WTC11 (cell line): ENCODE data around the gene TRPM2. TPM values are rescaled to one million over a fixed set of nuclear protein-coding genes. Genes with fewer than 3 reads are reported as not detected.

ENCODE experiments used
- ATAC-seq: fragments of 200-7000 bp; cut with Tn5 transposase; 2 replicates; pipeline ENCODE4 v1.10.0; 2021; ENCODE audit warnings: mild to moderate bottlenecking, moderate library complexity
- CTCF ChIA-PET: fragments of 300-600 bp; sonication (Branson Sonifier 250); formaldehyde crosslinking; loops from one replicate; lab custom pipeline; 2021; ENCODE audit warnings: antibody characterized with exemption; lab: Charles Lee
- POLR2A ChIA-PET: fragments of 350-600 bp; sonication (Branson Sonifier 250); formaldehyde crosslinking; loops from one replicate; lab custom pipeline; 2021; ENCODE audit warnings: antibody characterized with exemption; lab: Charles Lee
- DNase-seq: peaks from one replicate; pipeline ENCODE4 v3.0.0; 2021; ENCODE audit warnings: low spot score
- H3K27ac Mint-ChIP-seq: 2 replicates; pipeline ENCODE4 v1.8.0; 2021; ENCODE audit warnings: mixed read lengths
- H3K27me3 Mint-ChIP-seq: 2 replicates; pipeline ENCODE4 v1.8.0; 2021; ENCODE audit warnings: low read depth, mild to moderate bottlenecking, moderate library complexity, mixed read lengths
- H3K36me3 Mint-ChIP-seq: 2 replicates; pipeline ENCODE4 v1.8.0; 2021; ENCODE audit warnings: mixed read lengths
- H3K4me1 Mint-ChIP-seq: 2 replicates; pipeline ENCODE4 v1.8.0; 2022; ENCODE audit warnings: mixed read lengths
- H3K4me3 Mint-ChIP-seq: 2 replicates; pipeline ENCODE4 v1.8.0; 2021; ENCODE audit warnings: mild to moderate bottlenecking, moderate library complexity, mixed read lengths
- H3K9me3 Mint-ChIP-seq: 2 replicates; pipeline ENCODE4 v1.8.0; 2021; ENCODE audit warnings: mixed read lengths
- HMGXB4 ChIP-seq: sonication (generic); formaldehyde crosslinking; IDR thresholded peaks from 2 replicates; pipeline ENCODE4 v1.8.1; 2023; ENCODE audit warnings: mild to moderate bottlenecking, moderate library complexity, missing genetic modification reagents
- NR1H2 ChIP-seq: sonication (generic); formaldehyde crosslinking; IDR thresholded peaks from 2 replicates; pipeline ENCODE4 v1.9.0; 2021; ENCODE audit warnings: mild to moderate bottlenecking, moderate library complexity, missing genetic modification reagents
- USF2 ChIP-seq: sonication (generic); formaldehyde crosslinking; IDR thresholded peaks from 2 replicates; pipeline ENCODE4 v1.8.1; 2023; ENCODE audit warnings: mild to moderate bottlenecking, missing genetic modification reagents, moderate library complexity
- ZNF121 ChIP-seq: sonication (generic); formaldehyde crosslinking; IDR thresholded peaks from 2 replicates; pipeline ENCODE4 v1.8.0; 2023; ENCODE audit warnings: missing genetic modification reagents
- ZNF532 ChIP-seq: fragments of 250-450 bp; sonication (Bioruptor Pico); IDR thresholded peaks from 2 replicates; pipeline ENCODE4 v1.9.0; 2021; ENCODE audit warnings: mild to moderate bottlenecking, borderline replicate concordance
- total RNA-seq: library from RNA; stranded (reverse); gene quantifications from 3 replicates; pipeline ENCODE4 v1.2.3, GENCODE V29; 2021
- TF ChIP-seq, protein P1 (sequence below): sonication (generic); formaldehyde crosslinking; IDR thresholded peaks from 2 replicates; pipeline ENCODE4 v1.8.1; 2022; ENCODE audit warnings: mild to moderate bottlenecking, missing genetic modification reagents, moderate library complexity, borderline replicate concordance
- TF ChIP-seq, protein P2 (sequence below): sonication (generic); formaldehyde crosslinking; IDR thresholded peaks from 2 replicates; pipeline ENCODE4 v1.8.0; 2023; ENCODE audit warnings: mild to moderate bottlenecking, missing genetic modification reagents
- TF ChIP-seq, protein P3 (sequence below): sonication (generic); formaldehyde crosslinking; IDR thresholded peaks from 2 replicates; pipeline ENCODE4 v1.8.1; 2022; ENCODE audit warnings: low read depth, mild to moderate bottlenecking, moderate library complexity, missing genetic modification reagents, borderline replicate concordance

TRPM2 gene
- total RNA-seq, 1 experiment from 2014 or later: 0.92 TPM

- TF ChIP-seq, protein P1, sequence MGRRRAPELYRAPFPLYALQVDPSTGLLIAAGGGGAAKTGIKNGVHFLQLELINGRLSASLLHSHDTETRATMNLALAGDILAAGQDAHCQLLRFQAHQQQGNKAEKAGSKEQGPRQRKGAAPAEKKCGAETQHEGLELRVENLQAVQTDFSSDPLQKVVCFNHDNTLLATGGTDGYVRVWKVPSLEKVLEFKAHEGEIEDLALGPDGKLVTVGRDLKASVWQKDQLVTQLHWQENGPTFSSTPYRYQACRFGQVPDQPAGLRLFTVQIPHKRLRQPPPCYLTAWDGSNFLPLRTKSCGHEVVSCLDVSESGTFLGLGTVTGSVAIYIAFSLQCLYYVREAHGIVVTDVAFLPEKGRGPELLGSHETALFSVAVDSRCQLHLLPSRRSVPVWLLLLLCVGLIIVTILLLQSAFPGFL (CRISPR knock-in tag): no peak
- TF ChIP-seq NR1H2 (CRISPR knock-in tag) (no peak), ZNF121 (no peak)
- TF ChIP-seq, protein P2, sequence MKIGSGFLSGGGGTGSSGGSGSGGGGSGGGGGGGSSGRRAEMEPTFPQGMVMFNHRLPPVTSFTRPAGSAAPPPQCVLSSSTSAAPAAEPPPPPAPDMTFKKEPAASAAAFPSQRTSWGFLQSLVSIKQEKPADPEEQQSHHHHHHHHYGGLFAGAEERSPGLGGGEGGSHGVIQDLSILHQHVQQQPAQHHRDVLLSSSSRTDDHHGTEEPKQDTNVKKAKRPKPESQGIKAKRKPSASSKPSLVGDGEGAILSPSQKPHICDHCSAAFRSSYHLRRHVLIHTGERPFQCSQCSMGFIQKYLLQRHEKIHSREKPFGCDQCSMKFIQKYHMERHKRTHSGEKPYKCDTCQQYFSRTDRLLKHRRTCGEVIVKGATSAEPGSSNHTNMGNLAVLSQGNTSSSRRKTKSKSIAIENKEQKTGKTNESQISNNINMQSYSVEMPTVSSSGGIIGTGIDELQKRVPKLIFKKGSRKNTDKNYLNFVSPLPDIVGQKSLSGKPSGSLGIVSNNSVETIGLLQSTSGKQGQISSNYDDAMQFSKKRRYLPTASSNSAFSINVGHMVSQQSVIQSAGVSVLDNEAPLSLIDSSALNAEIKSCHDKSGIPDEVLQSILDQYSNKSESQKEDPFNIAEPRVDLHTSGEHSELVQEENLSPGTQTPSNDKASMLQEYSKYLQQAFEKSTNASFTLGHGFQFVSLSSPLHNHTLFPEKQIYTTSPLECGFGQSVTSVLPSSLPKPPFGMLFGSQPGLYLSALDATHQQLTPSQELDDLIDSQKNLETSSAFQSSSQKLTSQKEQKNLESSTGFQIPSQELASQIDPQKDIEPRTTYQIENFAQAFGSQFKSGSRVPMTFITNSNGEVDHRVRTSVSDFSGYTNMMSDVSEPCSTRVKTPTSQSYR (CRISPR knock-in tag): no peak
Measured at GRCh38 chr21:44438531-44439210, 85.2 kb downstream of the TRPM2 start (continued).

DNA sequence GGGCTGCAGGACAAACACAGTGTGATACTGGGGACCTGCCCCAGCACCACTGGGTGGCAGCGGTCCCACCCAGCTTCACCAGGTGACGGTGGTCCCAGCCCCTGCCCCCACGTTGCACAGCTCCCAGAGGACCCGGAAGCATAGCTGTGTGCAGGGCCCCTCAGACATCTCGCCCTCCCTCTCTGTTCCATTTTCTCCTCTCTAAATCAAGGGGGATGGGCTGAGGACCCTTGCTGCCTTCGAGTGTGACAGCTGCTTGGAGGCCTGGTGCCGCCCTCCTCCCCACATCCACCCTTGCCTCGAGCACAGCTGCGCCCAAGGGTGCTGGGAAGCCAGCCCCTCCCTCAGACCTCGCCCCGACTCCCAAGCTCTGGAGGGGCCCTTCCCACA lies 85.8 kb downstream of the TRPM2 start:
- Mint-ChIP-seq H3K36me3 (no peaks in the 10 kb centered on the region), H3K27ac (no peak overlapping the region), H3K4me1 (no peaks in the 10 kb centered on the region), H3K4me3 (no peak overlapping the region), H3K9me3 (no peaks in the 10 kb centered on the region), H3K27me3 (no peaks in the 10 kb centered on the region)
- DNase-seq (no peak), ATAC-seq (no peak)
- CTCF ChIA-PET: interaction anchor here (0.7 to 1.1 kb wide), 2 partner anchors 23 to 101 kb away, joined by 3 read pairs; no protein-coding TSS in a partner anchor
- no peak for TF ChIP-seq HMGXB4 (CRISPR knock-in tag)
- TF ChIP-seq ZNF532 (CRISPR knock-in tag): no peak
- no peak for TF ChIP-seq USF2
- TF ChIP-seq, protein P3, sequence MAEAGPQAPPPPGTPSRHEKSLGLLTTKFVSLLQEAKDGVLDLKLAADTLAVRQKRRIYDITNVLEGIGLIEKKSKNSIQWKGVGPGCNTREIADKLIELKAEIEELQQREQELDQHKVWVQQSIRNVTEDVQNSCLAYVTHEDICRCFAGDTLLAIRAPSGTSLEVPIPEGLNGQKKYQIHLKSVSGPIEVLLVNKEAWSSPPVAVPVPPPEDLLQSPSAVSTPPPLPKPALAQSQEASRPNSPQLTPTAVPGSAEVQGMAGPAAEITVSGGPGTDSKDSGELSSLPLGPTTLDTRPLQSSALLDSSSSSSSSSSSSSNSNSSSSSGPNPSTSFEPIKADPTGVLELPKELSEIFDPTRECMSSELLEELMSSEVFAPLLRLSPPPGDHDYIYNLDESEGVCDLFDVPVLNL (CRISPR knock-in tag): no peak
- TF ChIP-seq NR1H2 (CRISPR knock-in tag): no peak
- POLR2A ChIA-PET: no interaction called here
